Peyer's patch (tissue), 4 donors: ENCODE measurements around the gene ACO1.

ENCODE experiments used
- CTCF ChIP-seq, 6 experiments: fragments of 450-650 bp in 4 of 6; fragments of 200-600 bp in 2 of 6; sonication (generic) in 1 of 6; IDR thresholded peaks; one replicate each; pipeline ENCODE4 v1.5.1; 2017 to 2019; ENCODE audit warnings: antibody characterized with exemption in 6 of 6, mild to moderate bottlenecking in 3 of 6, moderate library complexity in 1 of 6
- POLR2A ChIP-seq, 2 donors: fragments of 450-650 bp; IDR thresholded peaks; one replicate each; pipeline ENCODE4 v1.5.1; 2017; ENCODE audit warnings: antibody characterized with exemption in 2 of 2, mild to moderate bottlenecking in 2 of 2, moderate library complexity in 2 of 2

GRCh38 chr9:32349013-32349412, 35.4 kb upstream of the ACO1 start:
- TF ChIP-seq CTCF (IDR thresholded peaks at IDR 0.05) (no peak), POLR2A (IDR thresholded peaks at IDR 0.05) (no peak)
